Endothelial cell of umbilical vein (primary cell): ENCODE measurements around the gene CLK4. TPM values are rescaled to one million over a fixed set of nuclear protein-coding genes. Genes with fewer than 3 reads are reported as not detected.

Source experiments
- BruUV-seq: library from RNA; stranded (reverse); fragments of 400-500 nt; replicated peaks from 2 replicates; lab custom pipeline; 2021; lab: Mats Ljungman, UMichigan
- CTCF ChIA-PET: fragments of 300-600, 350-600 bp; sonication (Branson Sonifier 250); formaldehyde crosslinking; loops from one replicate; lab custom pipeline; 2021; ENCODE audit warnings: antibody characterized with exemption, inconsistent platforms; lab: Charles Lee
- POLR2A ChIA-PET: fragments of 300-600, 350-600 bp; sonication (Branson Sonifier 250); formaldehyde crosslinking; loops from one replicate; lab custom pipeline; 2021; ENCODE audit warnings: antibody characterized with exemption, inconsistent platforms; lab: Charles Lee
- DNase-seq: peaks from one replicate; pipeline ENCODE4 v3.0.0-alpha.2; 2011; ENCODE audit warnings: low read depth, low spot score
- FAIRE-seq: peaks from 2 replicates; lab custom pipeline; 2011; peaks lifted over from hg19 to GRCh38; lab: Jason Lieb, UNC
- H2AFZ ChIP-seq: 2 replicates; pipeline ENCODE4 v1.6.0; 2012; ENCODE audit warnings: low read depth, low read length, control low read depth, inconsistent platforms
- H3K27ac ChIP-seq: 2 replicates; pipeline ENCODE4 v1.5.1; 2011; ENCODE audit warnings: low read depth, mild to moderate bottlenecking, control low read depth, low read length, moderate library complexity; ENCODE audit not compliant: insufficient read depth
- H3K27me3 ChIP-seq, 2 experiments: 2 replicates each; pipeline versions ENCODE4 v1.6.0 to v1.6.1; 2011; ENCODE audit warnings: low read length in 2 of 2, mixed read lengths in 1 of 2; ENCODE audit not compliant: control insufficient read depth in 2 of 2, insufficient read depth in 2 of 2
- H3K36me3 ChIP-seq, 2 experiments: 2 replicates in 1 of 2; 3 replicates in 1 of 2; pipeline ENCODE4 v1.5.1; 2011; ENCODE audit warnings: low read length in 2 of 2, mild to moderate bottlenecking in 1 of 2, moderate library complexity in 1 of 2; ENCODE audit not compliant: control insufficient read depth in 2 of 2, insufficient read depth in 2 of 2; ENCODE audit errors: extremely low read depth in 1 of 2
- H3K4me1 ChIP-seq: 3 replicates; pipeline ENCODE4 v1.5.1; 2011; ENCODE audit warnings: mild to moderate bottlenecking, low read length; ENCODE audit not compliant: control insufficient read depth, insufficient read depth; ENCODE audit errors: extremely low read depth
- H3K4me2 ChIP-seq: 2 replicates; pipeline ENCODE4 v1.6.1; 2011; ENCODE audit warnings: low read length, control low read depth, mixed read lengths; ENCODE audit not compliant: insufficient read depth
- H3K4me3 ChIP-seq, 3 experiments: fragments of 200-600 bp in 1 of 3; sonication (generic), shearing (Covaris generic) in 1 of 3; replicated peaks in 1 of 3; 2 replicates each; pipeline ENCODE4 v1.5.1; 2011 to 2016; ENCODE audit warnings: control low read depth in 3 of 3, low read length in 3 of 3, mild to moderate bottlenecking in 2 of 3, inconsistent platforms in 1 of 3, low read depth in 1 of 3, moderate library complexity in 1 of 3; ENCODE audit not compliant: insufficient read depth in 1 of 3
- H3K79me2 ChIP-seq: 2 replicates; pipeline ENCODE4 v1.6.0; 2012; ENCODE audit warnings: low read length, inconsistent platforms; ENCODE audit not compliant: control insufficient read depth, insufficient read depth
- H3K9ac ChIP-seq: replicated peaks from 2 replicates; pipeline ENCODE3; 2011; ENCODE audit warnings: low read length, control low read depth; ENCODE audit not compliant: insufficient read depth; ENCODE audit errors: extremely low read depth
- H3K9me1 ChIP-seq: replicated peaks from 3 replicates; pipeline ENCODE4 v1.6.0; 2011; ENCODE audit warnings: mild to moderate bottlenecking, low read length; ENCODE audit not compliant: control insufficient read depth, insufficient read depth; ENCODE audit errors: extremely low read depth
- H3K9me3 ChIP-seq: replicated peaks from 2 replicates; pipeline ENCODE4 v1.5.1; 2012; ENCODE audit warnings: low read length, inconsistent platforms; ENCODE audit not compliant: control insufficient read depth, insufficient read depth
- H4K20me1 ChIP-seq: replicated peaks from 2 replicates; pipeline ENCODE3; 2011; ENCODE audit warnings: mild to moderate bottlenecking, low read length; ENCODE audit not compliant: control insufficient read depth, insufficient read depth; ENCODE audit errors: extremely low read depth
- EZH2 ChIP-seq: IDR thresholded peaks from 2 replicates; pipeline ENCODE4 v1.6.1; 2012; ENCODE audit warnings: borderline replicate concordance, low read depth, mild to moderate bottlenecking, moderate library complexity, low read length, inconsistent platforms; ENCODE audit not compliant: severe bottlenecking
- FOS ChIP-seq: IDR thresholded peaks from 2 replicates; pipeline ENCODE4 v1.6.1; 2011; ENCODE audit warnings: mild to moderate bottlenecking, low read length, moderate library complexity, borderline replicate concordance; ENCODE audit not compliant: insufficient read depth
- GATA2 ChIP-seq: IDR thresholded peaks from 2 replicates; pipeline ENCODE4 v1.7.0; 2011; ENCODE audit warnings: low read depth, mild to moderate bottlenecking, moderate library complexity, mixed read lengths, low read length; ENCODE audit not compliant: insufficient read length, insufficient read depth
- JUN ChIP-seq: IDR thresholded peaks from 2 replicates; pipeline ENCODE4 v1.6.1; 2011; ENCODE audit warnings: borderline replicate concordance, low read depth; ENCODE audit not compliant: insufficient read length, insufficient read depth
- MYC ChIP-seq: IDR thresholded peaks from one replicate; pipeline ENCODE4 v1.6.1; 2011; ENCODE audit warnings: mild to moderate bottlenecking, low read depth, low read length
- POLR2A ChIP-seq: IDR thresholded peaks from 2 replicates; pipeline ENCODE4 v1.6.1; 2012; ENCODE audit warnings: low read depth, mild to moderate bottlenecking, control low read depth, low read length
- POLR2AphosphoS5 ChIP-seq: IDR thresholded peaks from 2 replicates; pipeline ENCODE4 v1.6.1; 2012; ENCODE audit warnings: low read depth, mild to moderate bottlenecking, control low read depth, low read length, moderate library complexity; ENCODE audit not compliant: insufficient read depth
- dilution Hi-C: fragments of 300-500 bp; cut with MboI; formaldehyde crosslinking; loops from one replicate; pipeline ENCODE4 v1.15.0; 2019; ENCODE audit warnings: low sequenced_read_pairs; ENCODE audit not compliant: extremely low pct_ligation_motif_present
- intact Hi-C: fragments of 100-400 bp; cut with micrococcal nuclease; formaldehyde crosslinking; loops from one replicate; pipeline ENCODE4 v1.10.0; 2022
- polyA plus RNA-seq, 4 experiments: library from polyadenylated mRNA; depleted of rRNA in 3 of 4; stranded (reverse) in 3 of 4; unstranded in 1 of 4; fragments of >200 nt; gene quantifications; 2 replicates each; pipeline versions ENCODE4 v1.2.1 to v1.2.3, GENCODE V29; 2011 to 2012; ENCODE audit warnings: missing spikeins in 1 of 4
- total RNA-seq: library from RNA; stranded (reverse); gene quantifications from 2 replicates; pipeline ENCODE4 v1.2.3, GENCODE V29; 2021
- TF ChIP-seq, protein P1 (sequence below): IDR thresholded peaks from 2 replicates; pipeline ENCODE4 v1.6.1; 2011; ENCODE audit not compliant: insufficient read depth, insufficient read length
- TF ChIP-seq, protein P2 (sequence below), 2 donors: IDR thresholded peaks; 1 replicate in 1 of 2; 2 replicates in 1 of 2; pipeline ENCODE4 v1.5.1; 2011; ENCODE audit warnings: low read length in 2 of 2, mild to moderate bottlenecking in 2 of 2, moderate library complexity in 2 of 2, control low read depth in 1 of 2, inconsistent platforms in 1 of 2, low read depth in 1 of 2; ENCODE audit not compliant: insufficient read depth in 1 of 2; ENCODE audit errors: extremely low read depth in 1 of 2

The CLK4 gene
- total and polyA plus RNA-seq, 2 donors (not counting 3 experiments of a cell fraction or from before 2014, with no cell fraction given), result 7.0 to 19.2 TPM

DNA sequence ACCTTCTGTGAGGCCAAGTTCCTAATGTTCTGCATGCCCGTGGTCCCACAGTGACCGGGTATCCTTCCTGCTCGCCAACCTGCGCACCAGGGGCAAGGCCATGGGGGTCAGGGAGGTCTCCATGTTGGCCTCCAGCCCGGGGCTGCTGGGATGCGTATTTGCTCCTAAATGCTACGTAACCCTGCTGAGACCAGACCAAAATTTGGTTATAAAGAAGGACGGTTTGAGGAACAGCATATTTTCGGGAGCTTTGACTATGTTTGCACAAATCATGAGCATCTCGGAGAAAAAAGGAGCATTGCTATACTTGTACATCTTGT, 35.7 kb upstream of the CLK4 start:
- H3K9me1 ChIP-seq, result no peaks in the 10 kb centered on the region
- no peak overlapping the region for H3K27ac ChIP-seq
- H2AFZ ChIP-seq, result no peak overlapping the region
- H3K9me3 ChIP-seq, result no peaks in the 10 kb centered on the region
- H3K4me2 ChIP-seq, result no peak overlapping the region
- intact Hi-C loops, result no loop called here
- no peaks in the 10 kb centered on the region for H3K36me3 ChIP-seq
- no peaks in the 10 kb centered on the region for H4K20me1 ChIP-seq
- POLR2A ChIA-PET, result no interaction called here
- no peak for TF ChIP-seq POLR2A
- no peak for TF ChIP-seq GATA2
- TF ChIP-seq, protein P1, sequence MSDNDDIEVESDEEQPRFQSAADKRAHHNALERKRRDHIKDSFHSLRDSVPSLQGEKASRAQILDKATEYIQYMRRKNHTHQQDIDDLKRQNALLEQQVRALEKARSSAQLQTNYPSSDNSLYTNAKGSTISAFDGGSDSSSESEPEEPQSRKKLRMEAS, result no peak
- no peak for TF ChIP-seq FOS
- TF ChIP-seq POLR2AphosphoS5, result no peak
- TF ChIP-seq MYC, result no peak
- no peak for TF ChIP-seq EZH2
- TF ChIP-seq, protein P2, sequence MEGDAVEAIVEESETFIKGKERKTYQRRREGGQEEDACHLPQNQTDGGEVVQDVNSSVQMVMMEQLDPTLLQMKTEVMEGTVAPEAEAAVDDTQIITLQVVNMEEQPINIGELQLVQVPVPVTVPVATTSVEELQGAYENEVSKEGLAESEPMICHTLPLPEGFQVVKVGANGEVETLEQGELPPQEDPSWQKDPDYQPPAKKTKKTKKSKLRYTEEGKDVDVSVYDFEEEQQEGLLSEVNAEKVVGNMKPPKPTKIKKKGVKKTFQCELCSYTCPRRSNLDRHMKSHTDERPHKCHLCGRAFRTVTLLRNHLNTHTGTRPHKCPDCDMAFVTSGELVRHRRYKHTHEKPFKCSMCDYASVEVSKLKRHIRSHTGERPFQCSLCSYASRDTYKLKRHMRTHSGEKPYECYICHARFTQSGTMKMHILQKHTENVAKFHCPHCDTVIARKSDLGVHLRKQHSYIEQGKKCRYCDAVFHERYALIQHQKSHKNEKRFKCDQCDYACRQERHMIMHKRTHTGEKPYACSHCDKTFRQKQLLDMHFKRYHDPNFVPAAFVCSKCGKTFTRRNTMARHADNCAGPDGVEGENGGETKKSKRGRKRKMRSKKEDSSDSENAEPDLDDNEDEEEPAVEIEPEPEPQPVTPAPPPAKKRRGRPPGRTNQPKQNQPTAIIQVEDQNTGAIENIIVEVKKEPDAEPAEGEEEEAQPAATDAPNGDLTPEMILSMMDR (IDR thresholded peaks at IDR 0.05; ENCODE audit: extremely low read depth in 1 of 2, insufficient read depth in 1 of 2, low read depth in 1 of 2, low read length in 2 of 2), result no peak
- no peak for TF ChIP-seq JUN
- FAIRE-seq (no peak), DNase-seq (no peak)
- CTCF ChIA-PET, result no interaction called here
- H3K4me1 ChIP-seq, result no peaks in the 10 kb centered on the region
- no TSS peak for BruUV-seq
- no peaks in the 10 kb centered on the region for H3K27me3 ChIP-seq
- no peak overlapping the region for H3K4me3 ChIP-seq
- no peak overlapping the region for H3K9ac ChIP-seq
- H3K79me2 ChIP-seq, result no peaks in the 10 kb centered on the region
- dilution Hi-C loops, result no loop called here
